GM12872 (cell line): Measurements from ENCODE around the gene LYPD1.

Experiments used
- CTCF ChIP-seq: IDR thresholded peaks from 3 replicates; pipeline ENCODE4 v1.5.1; 2011; ENCODE audit warnings: low read depth, mild to moderate bottlenecking, low read length, moderate library complexity; ENCODE audit not compliant: insufficient read depth

Gene LYPD1

DNA sequence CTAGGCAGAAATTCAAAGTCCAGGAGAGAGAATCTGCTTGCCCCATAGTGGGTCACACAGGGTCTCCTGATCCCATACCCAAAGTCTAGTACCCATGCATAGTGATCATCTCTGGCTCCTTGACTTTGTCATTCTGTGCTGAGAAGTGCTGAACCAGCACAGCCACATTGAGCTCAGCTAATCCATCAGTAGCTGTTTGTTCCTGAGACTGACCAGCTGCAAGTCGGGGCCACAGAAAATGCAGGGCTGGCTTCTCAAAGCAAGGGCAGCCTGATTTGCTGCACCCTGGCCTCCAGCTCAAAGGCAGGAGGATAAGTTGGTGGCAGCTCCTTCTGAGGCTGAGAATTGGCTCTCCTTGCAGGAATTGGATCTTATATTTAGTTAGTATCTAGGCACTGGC is 72.2 kb downstream of the LYPD1 start:
- no peak for TF ChIP-seq CTCF

DNA sequence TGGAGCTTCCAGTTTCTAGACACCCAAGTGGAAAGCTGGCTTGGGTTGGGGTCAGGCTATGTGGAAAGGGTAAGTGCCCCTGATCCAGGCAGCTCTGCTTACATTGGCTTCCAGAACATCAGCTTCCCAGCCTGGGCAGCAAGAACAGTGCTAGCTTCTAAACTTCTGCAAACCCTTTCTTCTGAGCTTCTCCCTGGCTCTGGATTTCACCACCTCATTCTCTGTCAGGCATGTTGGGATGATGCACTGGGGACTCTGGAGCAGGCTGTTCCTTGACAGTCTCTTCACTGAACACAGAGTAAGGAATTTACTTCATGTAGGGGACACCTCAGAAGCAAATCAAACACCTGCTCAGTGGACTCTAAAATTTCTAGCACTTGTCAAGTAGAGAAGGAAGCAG is 72.8 kb downstream of the LYPD1 start:
- TF ChIP-seq CTCF, result no peak

DNA sequence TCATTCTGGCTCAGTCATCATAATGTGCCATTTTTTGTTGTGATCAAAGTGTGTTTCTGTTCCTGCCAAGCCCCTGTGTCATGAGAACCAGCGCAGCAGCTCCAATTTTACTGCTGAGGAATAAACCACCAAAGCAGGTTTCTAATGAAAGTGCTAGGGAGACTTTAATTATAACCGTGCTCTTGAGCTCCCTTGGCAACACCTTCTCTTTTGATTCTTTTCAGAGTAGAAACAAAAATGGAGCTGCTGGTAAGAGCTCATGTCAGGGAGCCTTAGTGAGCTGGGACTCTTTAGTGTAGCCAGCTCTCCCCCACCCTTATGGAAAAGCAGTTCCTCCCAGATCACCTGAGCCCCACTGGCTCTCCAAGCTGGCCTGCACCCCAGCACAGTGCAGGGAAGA is 74.3 kb downstream of the LYPD1 start:
- TF ChIP-seq CTCF, result no peak

DNA sequence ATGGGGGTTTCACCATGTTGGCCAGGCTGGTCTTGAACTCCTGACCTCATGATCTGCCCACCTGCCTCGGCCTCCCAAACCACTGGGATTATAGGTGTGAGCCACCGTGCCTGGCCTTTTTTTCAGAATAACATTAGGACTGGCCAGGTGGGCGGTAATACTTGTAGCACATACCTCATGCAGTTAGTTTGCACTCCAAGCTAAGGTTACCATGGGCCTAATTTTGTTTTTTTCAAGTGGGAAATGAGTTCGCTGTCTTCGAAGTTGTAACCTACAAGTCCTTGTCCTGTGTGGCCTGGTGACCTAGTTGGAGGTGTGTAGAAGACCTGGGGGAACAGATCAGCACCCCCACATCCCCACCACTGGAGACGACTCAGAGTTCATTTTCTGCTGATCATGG is 74.8 kb downstream of the LYPD1 start:
- no peak for TF ChIP-seq CTCF
